Keratinocyte (primary cell): ENCODE data around the gene NUDT13. TPM values are rescaled to one million over a fixed set of nuclear protein-coding genes. Genes with fewer than 3 reads are reported as not detected.

Experiments
- DNase-seq: peaks from one replicate; pipeline ENCODE4 v3.0.0-alpha.2; 2011; ENCODE audit warnings: low read depth, missing footprints, low spot score
- FAIRE-seq: peaks from 2 replicates; lab custom pipeline; 2011; peaks lifted over from hg19 to GRCh38; lab: Jason Lieb, UNC
- H2AFZ ChIP-seq: 2 replicates; pipeline ENCODE4 v1.6.0; 2012; ENCODE audit warnings: low read length, control low read depth, inconsistent platforms; ENCODE audit not compliant: control insufficient read depth
- H3K27ac ChIP-seq: 2 replicates; pipeline ENCODE4 v1.5.1; 2011; ENCODE audit warnings: low read length; ENCODE audit not compliant: control insufficient read depth, insufficient read depth
- H3K27me3 ChIP-seq: 3 replicates; pipeline ENCODE4 v1.6.0; 2011; ENCODE audit warnings: low read length; ENCODE audit not compliant: control insufficient read depth, insufficient read depth; ENCODE audit errors: extremely low read depth
- H3K36me3 ChIP-seq, 2 experiments: 2 replicates in 1 of 2; 3 replicates in 1 of 2; pipeline ENCODE4 v1.5.1; 2011; ENCODE audit warnings: low read length in 2 of 2, mild to moderate bottlenecking in 1 of 2; ENCODE audit not compliant: control insufficient read depth in 2 of 2, insufficient read depth in 2 of 2; ENCODE audit errors: extremely low read depth in 1 of 2
- H3K4me1 ChIP-seq: 3 replicates; pipeline ENCODE4 v1.5.1; 2011; ENCODE audit warnings: low read length; ENCODE audit not compliant: control insufficient read depth, insufficient read depth; ENCODE audit errors: extremely low read depth
- H3K4me2 ChIP-seq: 3 replicates; pipeline ENCODE4 v1.6.0; 2011; ENCODE audit warnings: low read depth, low read length; ENCODE audit not compliant: control insufficient read depth, insufficient read depth; ENCODE audit errors: extremely low read depth
- H3K4me3 ChIP-seq, 3 experiments: fragments of 200-600 bp in 1 of 3; sonication (generic) in 1 of 3; 2 replicates in 2 of 3; 3 replicates in 1 of 3; pipeline ENCODE4 v1.5.1; 2011 to 2016; ENCODE audit warnings: low read length in 3 of 3, mild to moderate bottlenecking in 3 of 3, control low read depth in 2 of 3, inconsistent platforms in 1 of 3, low read depth in 1 of 3, mixed read lengths in 1 of 3, mixed run types in 1 of 3, moderate library complexity in 1 of 3; ENCODE audit not compliant: control insufficient read depth in 2 of 3, insufficient read depth in 2 of 3; ENCODE audit errors: extremely low read depth in 1 of 3
- H3K79me2 ChIP-seq: 2 replicates; pipeline ENCODE4 v1.6.0; 2012; ENCODE audit warnings: low read length; ENCODE audit not compliant: control insufficient read depth, insufficient read depth
- H3K9ac ChIP-seq: 3 replicates; pipeline ENCODE4 v1.6.0; 2011; ENCODE audit warnings: low read length; ENCODE audit not compliant: control insufficient read depth, insufficient read depth; ENCODE audit errors: extremely low read depth
- H3K9me1 ChIP-seq: 3 replicates; pipeline ENCODE4 v1.6.0; 2011; ENCODE audit warnings: low read length; ENCODE audit not compliant: control insufficient read depth, insufficient read depth; ENCODE audit errors: extremely low read depth
- H3K9me3 ChIP-seq: 2 replicates; pipeline ENCODE4 v1.5.1; 2012; ENCODE audit warnings: low read depth, low read length; ENCODE audit not compliant: control insufficient read depth
- H4K20me1 ChIP-seq: 3 replicates; pipeline ENCODE4 v1.6.0; 2011; ENCODE audit warnings: low read length; ENCODE audit not compliant: control insufficient read depth, insufficient read depth; ENCODE audit errors: extremely low read depth
- CTCF ChIP-seq, 3 experiments: IDR thresholded peaks in 1 of 3; conservative IDR thresholded peaks in 1 of 3; optimal IDR thresholded peaks in 1 of 3; 2 replicates in 2 of 3; 3 replicates in 1 of 3; pipeline versions ENCODE3 to v1.5.1; 2011; ENCODE audit warnings: low read length in 3 of 3, mild to moderate bottlenecking in 3 of 3, moderate library complexity in 2 of 3, control low read depth in 1 of 3, inconsistent platforms in 1 of 3; ENCODE audit not compliant: insufficient read depth in 2 of 3; ENCODE audit errors: extremely low read depth in 1 of 3
- EZH2 ChIP-seq: IDR thresholded peaks from one replicate; pipeline ENCODE4 v1.6.1; 2012; ENCODE audit warnings: inconsistent platforms, mild to moderate bottlenecking, low read length, moderate library complexity
- dilution Hi-C: fragments of 300-500 bp; cut with MboI; formaldehyde crosslinking; loops from one replicate; pipeline ENCODE4 v1.7.0; 2020; ENCODE audit warnings: low sequenced_read_pairs; ENCODE audit not compliant: extremely low pct_ligation_motif_present
- polyA plus RNA-seq, 5 experiments: library from polyadenylated mRNA; depleted of rRNA in 3 of 5; stranded (reverse) in 3 of 5; stranded (forward) in 1 of 5; unstranded in 1 of 5; fragments of >200 nt; gene quantifications; 1 replicate in 1 of 5; 2 replicates in 3 of 5; 3 replicates in 1 of 5; pipeline versions ENCODE4 v1.2.1 to v1.2.3, GENCODE V29; 2011 to 2012; ENCODE audit warnings: missing spikeins in 2 of 5, low read depth in 1 of 5, low replicate concordance in 1 of 5

Gene NUDT13
- polyA plus RNA-seq, 1 donor (not counting 4 experiments of a cell fraction or from before 2014, with no cell fraction given), result 2.4 TPM

- Histone ChIP-seq H4K20me1 (no peaks in the 10 kb centered on the region), H3K9ac (no peak overlapping the region), H3K36me3 (peaks cover 2 to 5% of the 10 kb centered on the region in 2 experiments), H3K9me3 (no peaks in the 10 kb centered on the region), H3K4me2 (peak overlapping the region; percentile 51), H3K4me3 (no peak overlapping the region), H3K27me3 (no peaks in the 10 kb centered on the region), H3K79me2 (peaks cover 27% of the 10 kb centered on the region), H2AFZ (no peak overlapping the region), H3K9me1 (no peaks in the 10 kb centered on the region), H3K27ac (no peak overlapping the region), H3K4me1 (peaks cover 5% of the 10 kb centered on the region)
- no peak for TF ChIP-seq EZH2
- TF ChIP-seq CTCF (optimal IDR thresholded peaks at IDR 0.05 in 1 of 3, IDR thresholded peaks at IDR 0.05 in 1 of 3, conservative IDR thresholded peaks at IDR 0.05 in 1 of 3; ENCODE audit: extremely low read depth in 1 of 3, insufficient read depth in 2 of 3, low read length in 3 of 3), result no peak
- peak; percentile 34 for FAIRE-seq
- dilution Hi-C loops, result no loop called here
- DNase-seq, result no peak
These were observed 33.7 kb upstream of the NUDT13 start for GRCh38 chr10:73076360-73077183.

- no peak overlapping the region for H2AFZ ChIP-seq
- no peak for TF ChIP-seq EZH2
- TF ChIP-seq CTCF (optimal IDR thresholded peaks at IDR 0.05 in 1 of 3, IDR thresholded peaks at IDR 0.05 in 1 of 3, conservative IDR thresholded peaks at IDR 0.05 in 1 of 3; ENCODE audit: extremely low read depth in 1 of 3, insufficient read depth in 2 of 3, low read length in 3 of 3), result no peak
- no peak overlapping the region for H3K27ac ChIP-seq
- no peak overlapping the region for H3K4me3 ChIP-seq
- H3K4me1 ChIP-seq, result peaks cover 5% of the 10 kb centered on the region
- no peaks in the 10 kb centered on the region for H3K27me3 ChIP-seq
- H3K9me1 ChIP-seq, result no peaks in the 10 kb centered on the region
- H3K79me2 ChIP-seq, result peaks cover 53% of the 10 kb centered on the region
- FAIRE-seq, result no peak
- H3K36me3 ChIP-seq, result peaks cover 0 to 2% of the 10 kb centered on the region in 2 experiments
- no peak overlapping the region for H3K9ac ChIP-seq
- H3K4me2 ChIP-seq, result no peak overlapping the region
- DNase-seq, result no peak
- H4K20me1 ChIP-seq, result no peaks in the 10 kb centered on the region
- dilution Hi-C loops, result no loop called here
- H3K9me3 ChIP-seq, result no peaks in the 10 kb centered on the region
These were observed 30.3 kb upstream of the NUDT13 start for GRCh38 chr10:73079779-73080541.
